HCT116 (cell line): Measurements from ENCODE around the gene IP6K2. TPM values are rescaled to one million over a fixed set of nuclear protein-coding genes. Genes with fewer than 3 reads are reported as not detected.

Experiments
- ATAC-seq: fragments of 200-7000 bp; cut with Tn5 transposase; 2 replicates; pipeline ENCODE4 v1.9.1; 2020; ENCODE audit warnings: mild to moderate bottlenecking, moderate library complexity
- BruUV-seq: library from RNA; stranded (reverse); fragments of 400-500 nt; replicated peaks from 2 replicates; lab custom pipeline; 2021; lab: Mats Ljungman, UMichigan
- CTCF ChIA-PET: fragments of 300-600 bp; sonication (Branson Sonifier 250); formaldehyde crosslinking; loops from one replicate; lab custom pipeline; 2021; ENCODE audit warnings: antibody characterized with exemption; lab: Charles Lee
- POLR2A ChIA-PET: fragments of 300-600, 350-600 bp; sonication (Branson Sonifier 250); formaldehyde crosslinking; loops from one replicate; lab custom pipeline; 2021; ENCODE audit warnings: antibody characterized with exemption; lab: Charles Lee
- RAD21 ChIA-PET, 2 experiments: fragments of 300-600 bp; sonication (Branson Sonifier 250); formaldehyde crosslinking; loops; one replicate each; lab custom pipeline; 2023; ENCODE audit warnings: low total read pairs in 2 of 2; ENCODE audit not compliant: uncharacterized antibody in 2 of 2, unreplicated experiment in 2 of 2, low non-redundant PET in 1 of 2; lab: Charles Lee
- DNase-seq: peaks from one replicate; pipeline ENCODE4 v3.0.0-alpha.2; 2010; ENCODE audit warnings: low read depth, low spot score
- H2AFZ ChIP-seq: fragments of 200-600 bp; shearing (Covaris generic), sonication (generic); 2 replicates; pipeline ENCODE4 v1.6.1; 2017; ENCODE audit warnings: low read depth, mixed run types, mixed read lengths, antibody characterized with exemption, low read length; ENCODE audit not compliant: poor library complexity, severe bottlenecking
- H3K27ac ChIP-seq: 2 replicates; pipeline ENCODE4 v1.5.1; 2012; ENCODE audit warnings: low read depth, low read length
- H3K27me3 ChIP-seq: fragments of 200-600 bp; sonication (generic); 2 replicates; pipeline ENCODE4 v1.6.1; 2016; ENCODE audit warnings: mixed run types, low read length, mixed read lengths; ENCODE audit not compliant: insufficient read depth
- H3K36me3 ChIP-seq, 2 experiments: fragments of 200-500 bp in 1 of 2; fragments of 200-600 bp in 1 of 2; sonication (Bioruptor generic) in 1 of 2; sonication (generic) in 1 of 2; 2 replicates each; pipeline versions ENCODE4 v1.5.1 to v1.6.1; 2014 to 2016; ENCODE audit warnings: low read length in 2 of 2, inconsistent platforms in 1 of 2, mixed read lengths in 1 of 2, mixed run types in 1 of 2; ENCODE audit not compliant: insufficient read depth in 2 of 2, control insufficient read depth in 1 of 2
- H3K4me1 ChIP-seq, 2 experiments: fragments of 200-600 bp in 1 of 2; sonication (generic) in 1 of 2; 2 replicates each; pipeline versions ENCODE4 v1.5.1 to v1.6.1; 2012 to 2017; ENCODE audit warnings: low read length in 2 of 2, inconsistent platforms in 1 of 2, mild to moderate bottlenecking in 1 of 2, mixed read lengths in 1 of 2, mixed run types in 1 of 2, moderate library complexity in 1 of 2; ENCODE audit not compliant: insufficient read depth in 2 of 2, control insufficient read depth in 1 of 2
- H3K4me2 ChIP-seq: fragments of 200-600 bp; sonication (generic); 2 replicates; pipeline ENCODE4 v1.6.1; 2017; ENCODE audit warnings: mixed run types, low read length, mixed read lengths
- H3K4me3 ChIP-seq, 2 experiments: fragments of 200-600 bp in 1 of 2; sonication (generic) in 1 of 2; replicated peaks in 1 of 2; 2 replicates each; pipeline ENCODE4 v1.5.1; 2011 to 2016; ENCODE audit warnings: low read length in 2 of 2, control low read depth in 1 of 2, low read depth in 1 of 2, mild to moderate bottlenecking in 1 of 2, mixed read lengths in 1 of 2, mixed run types in 1 of 2
- H3K79me2 ChIP-seq: fragments of 200-600 bp; sonication (generic); 2 replicates; pipeline ENCODE4 v1.6.1; 2017; ENCODE audit warnings: mild to moderate bottlenecking, mixed run types, low read length, moderate library complexity, mixed read lengths; ENCODE audit not compliant: insufficient read depth
- H3K9ac ChIP-seq: fragments of 200-600 bp; sonication (generic); 2 replicates; pipeline ENCODE4 v1.6.1; 2016; ENCODE audit warnings: low read length, mixed read lengths
- H3K9me2 ChIP-seq: fragments of 200-600 bp; sonication (generic), shearing (Covaris generic); 2 replicates; pipeline ENCODE4 v1.6.1; 2017; ENCODE audit warnings: mixed run types, mild to moderate bottlenecking, moderate library complexity; ENCODE audit not compliant: insufficient read depth
- H3K9me3 ChIP-seq, 2 experiments: fragments of 200-500 bp in 1 of 2; fragments of 200-600 bp in 1 of 2; sonication (Bioruptor generic) in 1 of 2; sonication (generic) in 1 of 2; 2 replicates each; pipeline ENCODE4 v1.6.1; 2014 to 2017; ENCODE audit warnings: low read length in 2 of 2, mixed read lengths in 2 of 2, inconsistent platforms in 1 of 2, low read depth in 1 of 2, mild to moderate bottlenecking in 1 of 2, mixed run types in 1 of 2, moderate library complexity in 1 of 2; ENCODE audit not compliant: control insufficient read depth in 1 of 2, insufficient read depth in 1 of 2
- H4K20me1 ChIP-seq: fragments of 200-600 bp; sonication (generic), shearing (Covaris generic); 2 replicates; pipeline ENCODE4 v1.6.1; 2017; ENCODE audit warnings: mixed run types, mild to moderate bottlenecking, moderate library complexity; ENCODE audit not compliant: insufficient read depth
- ATF3 ChIP-seq: IDR thresholded peaks from 2 replicates; pipeline ENCODE4 v1.6.1; 2012
- CBX3 ChIP-seq: IDR thresholded peaks from 2 replicates; pipeline ENCODE4 v1.6.1; 2012; ENCODE audit warnings: low read depth
- CEBPB ChIP-seq: IDR thresholded peaks from 2 replicates; pipeline ENCODE4 v1.6.1; 2012; ENCODE audit warnings: low read depth
- EGR1 ChIP-seq: IDR thresholded peaks from 2 replicates; pipeline ENCODE4 v1.6.1; 2012; ENCODE audit warnings: low read depth
- ELF1 ChIP-seq: IDR thresholded peaks from 2 replicates; pipeline ENCODE4 v1.6.1; 2012; ENCODE audit warnings: low read depth, borderline replicate concordance
- EZH2 ChIP-seq: fragments of 200-600 bp; sonication (generic); IDR thresholded peaks from 2 replicates; pipeline ENCODE4 v1.6.1; 2017; ENCODE audit warnings: antibody characterized with exemption, mixed run types
- EZH2phosphoT487 ChIP-seq: fragments of 200-600 bp; IDR thresholded peaks from 2 replicates; pipeline ENCODE4 v1.6.1; 2018; ENCODE audit warnings: antibody characterized with exemption, borderline replicate concordance
- JUND ChIP-seq: IDR thresholded peaks from 2 replicates; pipeline ENCODE4 v1.6.1; 2012
- POLR2A ChIP-seq: IDR thresholded peaks from 2 replicates; pipeline ENCODE4 v1.7.0; 2011; ENCODE audit warnings: borderline replicate concordance; ENCODE audit not compliant: insufficient read depth, insufficient read length; ENCODE audit errors: extremely low read depth
- POLR2AphosphoS5 ChIP-seq: IDR thresholded peaks from 2 replicates; pipeline ENCODE4 v1.6.1; 2011; ENCODE audit warnings: mild to moderate bottlenecking, low read depth, low read length, moderate library complexity
- SP1 ChIP-seq: IDR thresholded peaks from 2 replicates; pipeline ENCODE4 v1.6.1; 2012; ENCODE audit warnings: low read depth
- SRF ChIP-seq: IDR thresholded peaks from 2 replicates; pipeline ENCODE4 v1.6.1; 2012; ENCODE audit warnings: low read depth
- TCF7L2 ChIP-seq: IDR thresholded peaks from 2 replicates; pipeline ENCODE4 v1.7.0; 2011; ENCODE audit warnings: borderline replicate concordance, inconsistent platforms; ENCODE audit not compliant: insufficient read depth, insufficient read length; ENCODE audit errors: extremely low read depth
- YY1 ChIP-seq: IDR thresholded peaks from 2 replicates; pipeline ENCODE4 v1.6.1; 2011; ENCODE audit warnings: low read length, low read depth, moderate library complexity, mild to moderate bottlenecking; ENCODE audit not compliant: insufficient replicate concordance; ENCODE audit errors: extremely low read depth
- ZFX ChIP-seq: fragments of 450-650 bp; IDR thresholded peaks from 2 replicates; pipeline ENCODE4 v1.6.1; 2017
- intact Hi-C: fragments of 100-400 bp; cut with micrococcal nuclease; formaldehyde crosslinking; loops from 2 replicates; pipeline ENCODE4 v1.10.0; 2022
- total RNA-seq: library from RNA; stranded (reverse); gene quantifications from one replicate; pipeline ENCODE4 v1.2.1, GENCODE V29; 2021; ENCODE audit not compliant: unreplicated experiment
- TF ChIP-seq, protein P1 (sequence below): IDR thresholded peaks from 2 replicates; pipeline ENCODE4 v1.6.1; 2012; ENCODE audit warnings: low read depth
- TF ChIP-seq, protein P2 (sequence below): IDR thresholded peaks from 2 replicates; pipeline ENCODE4 v1.6.1; 2011; ENCODE audit warnings: mild to moderate bottlenecking, low read length, moderate library complexity; ENCODE audit not compliant: insufficient replicate concordance; ENCODE audit errors: extremely low read depth
- TF ChIP-seq, protein P3 (sequence below), 3 experiments: fragments of 200-600 bp in 1 of 3; sonication (generic) in 1 of 3; IDR thresholded peaks in 2 of 3; conservative IDR thresholded peaks in 1 of 3; 2 replicates each; pipeline ENCODE4 v1.5.1; 2012 to 2017; ENCODE audit warnings: low read depth in 2 of 3, low read length in 2 of 3, antibody characterized with exemption in 1 of 3, borderline replicate concordance in 1 of 3, control low read depth in 1 of 3, mild to moderate bottlenecking in 1 of 3, mixed read lengths in 1 of 3, mixed run types in 1 of 3, moderate library complexity in 1 of 3; ENCODE audit not compliant: insufficient read depth in 1 of 3

The IP6K2 gene
- total RNA-seq, 1 experiment from 2014 or later = 89.5 TPM

DNA sequence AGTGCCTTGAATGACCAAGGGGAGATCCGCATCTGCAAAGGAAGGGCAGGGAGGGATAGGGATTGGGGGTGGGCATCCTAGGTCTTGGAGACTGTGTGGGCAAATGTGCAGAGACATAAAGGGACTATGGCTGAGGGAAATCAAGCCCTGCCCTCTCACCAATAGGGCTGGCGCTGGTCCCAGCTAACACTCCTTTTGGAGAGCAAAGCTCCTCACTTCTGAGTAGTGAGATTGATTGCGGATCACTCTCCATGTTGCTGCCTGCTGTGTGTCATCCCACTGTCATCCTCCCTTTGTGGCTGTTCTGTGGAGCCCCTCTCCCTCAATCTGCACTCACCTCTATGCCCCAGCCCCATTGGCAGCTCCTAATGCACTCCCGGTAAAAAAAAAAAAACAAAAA is 52.1 kb downstream of the IP6K2 start (continued):
- TF ChIP-seq, protein P1, sequence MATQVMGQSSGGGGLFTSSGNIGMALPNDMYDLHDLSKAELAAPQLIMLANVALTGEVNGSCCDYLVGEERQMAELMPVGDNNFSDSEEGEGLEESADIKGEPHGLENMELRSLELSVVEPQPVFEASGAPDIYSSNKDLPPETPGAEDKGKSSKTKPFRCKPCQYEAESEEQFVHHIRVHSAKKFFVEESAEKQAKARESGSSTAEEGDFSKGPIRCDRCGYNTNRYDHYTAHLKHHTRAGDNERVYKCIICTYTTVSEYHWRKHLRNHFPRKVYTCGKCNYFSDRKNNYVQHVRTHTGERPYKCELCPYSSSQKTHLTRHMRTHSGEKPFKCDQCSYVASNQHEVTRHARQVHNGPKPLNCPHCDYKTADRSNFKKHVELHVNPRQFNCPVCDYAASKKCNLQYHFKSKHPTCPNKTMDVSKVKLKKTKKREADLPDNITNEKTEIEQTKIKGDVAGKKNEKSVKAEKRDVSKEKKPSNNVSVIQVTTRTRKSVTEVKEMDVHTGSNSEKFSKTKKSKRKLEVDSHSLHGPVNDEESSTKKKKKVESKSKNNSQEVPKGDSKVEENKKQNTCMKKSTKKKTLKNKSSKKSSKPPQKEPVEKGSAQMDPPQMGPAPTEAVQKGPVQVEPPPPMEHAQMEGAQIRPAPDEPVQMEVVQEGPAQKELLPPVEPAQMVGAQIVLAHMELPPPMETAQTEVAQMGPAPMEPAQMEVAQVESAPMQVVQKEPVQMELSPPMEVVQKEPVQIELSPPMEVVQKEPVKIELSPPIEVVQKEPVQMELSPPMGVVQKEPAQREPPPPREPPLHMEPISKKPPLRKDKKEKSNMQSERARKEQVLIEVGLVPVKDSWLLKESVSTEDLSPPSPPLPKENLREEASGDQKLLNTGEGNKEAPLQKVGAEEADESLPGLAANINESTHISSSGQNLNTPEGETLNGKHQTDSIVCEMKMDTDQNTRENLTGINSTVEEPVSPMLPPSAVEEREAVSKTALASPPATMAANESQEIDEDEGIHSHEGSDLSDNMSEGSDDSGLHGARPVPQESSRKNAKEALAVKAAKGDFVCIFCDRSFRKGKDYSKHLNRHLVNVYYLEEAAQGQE = no peak
- no peak for TF ChIP-seq EZH2phosphoT487
- no peak for TF ChIP-seq JUND

DNA sequence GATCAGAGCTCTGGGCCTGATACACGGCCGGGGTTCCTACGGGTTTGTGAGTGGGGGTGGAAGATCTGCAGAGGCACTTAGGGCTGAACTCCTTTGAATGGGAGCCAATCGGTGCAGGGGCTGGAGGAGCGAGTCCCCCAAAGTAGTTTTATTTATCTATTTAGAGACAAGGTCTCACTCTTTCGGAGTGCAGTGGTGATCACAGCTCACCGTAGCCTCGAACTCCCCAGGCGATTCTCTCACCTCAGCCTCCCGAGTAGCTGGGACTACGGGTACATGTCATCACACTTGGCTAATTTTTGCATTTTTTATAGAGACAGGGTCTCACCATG is 52.7 kb downstream of the IP6K2 start:
- no peaks in the 10 kb centered on the region for H3K9me2 ChIP-seq
- H3K4me1 ChIP-seq = peaks cover 8 to 20% of the 10 kb centered on the region in 2 experiments
- intact Hi-C loops = loop anchor here (10.0 kb wide), 1 partner anchor 109 kb away; the partner anchor contains the start of gene PFKFB4
- H4K20me1 ChIP-seq = no peaks in the 10 kb centered on the region
- no peaks in the 10 kb centered on the region for H3K27me3 ChIP-seq
- H3K27ac ChIP-seq = peak overlapping the region; percentile 77
- no peak for ATAC-seq
- H3K9me3 ChIP-seq = peaks cover 0 to under 1% of the 10 kb centered on the region in 2 experiments; a peak in 1 of 4 replicates
- peak overlapping the region; percentile 55 to 56; a peak in 1 of 4 replicates for H3K4me3 ChIP-seq
- RAD21 ChIA-PET = interaction anchor here in 1 of 2 experiments (0.7 kb wide), 1 partner anchor 228 kb away, joined by 3 read pairs; no protein-coding TSS in a partner anchor
- H3K79me2 ChIP-seq = no peaks in the 10 kb centered on the region
- CTCF ChIA-PET = interaction anchor here (1.0 to 2.2 kb wide), 4 partner anchors 12 to 264 kb away, joined by 4 to 8 read pairs (median 4); partner anchors contain the start of genes NCKIPSD and PFKFB4
- no peaks in the 10 kb centered on the region for H3K36me3 ChIP-seq
- DNase-seq = no peak
- H3K9ac ChIP-seq = peak overlapping the region; percentile 75; the same call in 1 of the 2 replicates
- POLR2A ChIA-PET = interaction anchor here (0.9 to 2.6 kb wide), 6 partner anchors 10 to 357 kb away, joined by 3 to 15 read pairs (median 4); partner anchors contain the start of genes NCKIPSD and SLC26A6
- BruUV-seq = no TSS peak
- H3K4me2 ChIP-seq = peak overlapping the region; percentile 76
- no peak overlapping the region for H2AFZ ChIP-seq
- no peak for TF ChIP-seq YY1
- no peak for TF ChIP-seq EZH2phosphoT487
- TF ChIP-seq POLR2AphosphoS5 = no peak
- no peak for TF ChIP-seq EGR1
- TF ChIP-seq ATF3 = no peak
- TF ChIP-seq CEBPB = no peak
- TF ChIP-seq SRF = no peak
- no peak for TF ChIP-seq ZFX
- TF ChIP-seq TCF7L2 = no peak
- TF ChIP-seq POLR2A = no peak
- TF ChIP-seq, protein P2, sequence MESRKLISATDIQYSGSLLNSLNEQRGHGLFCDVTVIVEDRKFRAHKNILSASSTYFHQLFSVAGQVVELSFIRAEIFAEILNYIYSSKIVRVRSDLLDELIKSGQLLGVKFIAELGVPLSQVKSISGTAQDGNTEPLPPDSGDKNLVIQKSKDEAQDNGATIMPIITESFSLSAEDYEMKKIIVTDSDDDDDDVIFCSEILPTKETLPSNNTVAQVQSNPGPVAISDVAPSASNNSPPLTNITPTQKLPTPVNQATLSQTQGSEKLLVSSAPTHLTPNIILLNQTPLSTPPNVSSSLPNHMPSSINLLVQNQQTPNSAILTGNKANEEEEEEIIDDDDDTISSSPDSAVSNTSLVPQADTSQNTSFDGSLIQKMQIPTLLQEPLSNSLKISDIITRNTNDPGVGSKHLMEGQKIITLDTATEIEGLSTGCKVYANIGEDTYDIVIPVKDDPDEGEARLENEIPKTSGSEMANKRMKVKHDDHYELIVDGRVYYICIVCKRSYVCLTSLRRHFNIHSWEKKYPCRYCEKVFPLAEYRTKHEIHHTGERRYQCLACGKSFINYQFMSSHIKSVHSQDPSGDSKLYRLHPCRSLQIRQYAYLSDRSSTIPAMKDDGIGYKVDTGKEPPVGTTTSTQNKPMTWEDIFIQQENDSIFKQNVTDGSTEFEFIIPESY = no peak
- no peak for TF ChIP-seq SP1
- TF ChIP-seq ELF1 = no peak
- no peak for TF ChIP-seq CBX3
- TF ChIP-seq, protein P3, sequence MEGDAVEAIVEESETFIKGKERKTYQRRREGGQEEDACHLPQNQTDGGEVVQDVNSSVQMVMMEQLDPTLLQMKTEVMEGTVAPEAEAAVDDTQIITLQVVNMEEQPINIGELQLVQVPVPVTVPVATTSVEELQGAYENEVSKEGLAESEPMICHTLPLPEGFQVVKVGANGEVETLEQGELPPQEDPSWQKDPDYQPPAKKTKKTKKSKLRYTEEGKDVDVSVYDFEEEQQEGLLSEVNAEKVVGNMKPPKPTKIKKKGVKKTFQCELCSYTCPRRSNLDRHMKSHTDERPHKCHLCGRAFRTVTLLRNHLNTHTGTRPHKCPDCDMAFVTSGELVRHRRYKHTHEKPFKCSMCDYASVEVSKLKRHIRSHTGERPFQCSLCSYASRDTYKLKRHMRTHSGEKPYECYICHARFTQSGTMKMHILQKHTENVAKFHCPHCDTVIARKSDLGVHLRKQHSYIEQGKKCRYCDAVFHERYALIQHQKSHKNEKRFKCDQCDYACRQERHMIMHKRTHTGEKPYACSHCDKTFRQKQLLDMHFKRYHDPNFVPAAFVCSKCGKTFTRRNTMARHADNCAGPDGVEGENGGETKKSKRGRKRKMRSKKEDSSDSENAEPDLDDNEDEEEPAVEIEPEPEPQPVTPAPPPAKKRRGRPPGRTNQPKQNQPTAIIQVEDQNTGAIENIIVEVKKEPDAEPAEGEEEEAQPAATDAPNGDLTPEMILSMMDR (IDR thresholded peaks at IDR 0.05 in 2 of 3, conservative IDR thresholded peaks at IDR 0.05 in 1 of 3; ENCODE audit: borderline replicate concordance in 1 of 3, insufficient read depth in 1 of 3, low read depth in 2 of 3, low read length in 2 of 3) = no peak
- TF ChIP-seq JUND = no peak
- TF ChIP-seq EZH2 = no peak
